HEK293 (cell line): Measurements from ENCODE around the gene UROD.

ENCODE experiments used
- CTCF ChIA-PET: fragments of 350-600 bp; formaldehyde crosslinking; extraction: SDS; loops from one replicate; lab custom pipeline; 2021; ENCODE audit warnings: antibody characterized with exemption; lab: Yijun Ruan, JAX
- POLR2A ChIA-PET: fragments of 300-600 bp; formaldehyde crosslinking; extraction: SDS; loops from one replicate; lab custom pipeline; 2020; ENCODE audit warnings: antibody characterized with exemption, inconsistent platforms; lab: Yijun Ruan, JAX
- H3K27ac ChIP-seq: fragments of 200-500 bp; sonication (Bioruptor generic); 2 replicates; pipeline ENCODE4 v1.5.1; 2014; ENCODE audit warnings: low read depth, low read length, control low read depth, inconsistent platforms; ENCODE audit errors: extremely low read depth
- H3K36me3 ChIP-seq, 2 experiments: fragments of 200-500 bp in 1 of 2; sonication (Bioruptor generic) in 1 of 2; 1 replicate in 1 of 2; 2 replicates in 1 of 2; pipeline ENCODE4 v1.5.1; 2014 to 2017; ENCODE audit warnings: inconsistent platforms in 2 of 2, low read length in 2 of 2; ENCODE audit not compliant: control insufficient read depth in 2 of 2, insufficient read depth in 1 of 2
- H3K4me1 ChIP-seq: fragments of 200-500 bp; sonication (Bioruptor generic); 2 replicates; pipeline ENCODE4 v1.5.1; 2014; ENCODE audit warnings: mild to moderate bottlenecking, low read length, inconsistent platforms; ENCODE audit not compliant: control insufficient read depth, insufficient read depth
- H3K4me3 ChIP-seq: 2 replicates; pipeline ENCODE4 v1.5.1; 2011; ENCODE audit warnings: low read depth, mild to moderate bottlenecking, control low read depth, low read length, moderate library complexity
- H3K9me3 ChIP-seq: fragments of 200-500 bp; sonication (Bioruptor generic); 2 replicates; pipeline ENCODE4 v1.5.1; 2014; ENCODE audit warnings: low read depth, low read length, inconsistent platforms; ENCODE audit not compliant: control insufficient read depth, insufficient read depth
- BCL11A ChIP-seq: fragments of 450-650 bp; formaldehyde crosslinking; IDR thresholded peaks from 2 replicates; pipeline ENCODE4 v1.5.1; 2016; ENCODE audit warnings: low read depth, missing biosample characterization, missing genetic modification characterization
- KLF1 ChIP-seq: fragments of 450-650 bp; formaldehyde crosslinking; IDR thresholded peaks from 2 replicates; pipeline ENCODE4 v1.5.1; 2016; ENCODE audit warnings: missing biosample characterization, missing genetic modification characterization
- KLF7 ChIP-seq: fragments of 450-650 bp; formaldehyde crosslinking; IDR thresholded peaks from 2 replicates; pipeline ENCODE4 v1.5.1; 2016; ENCODE audit warnings: missing biosample characterization, missing genetic modification characterization, borderline replicate concordance
- OSR2 ChIP-seq: fragments of 450-650 bp; formaldehyde crosslinking; IDR thresholded peaks from 2 replicates; pipeline ENCODE4 v1.5.1; 2016; ENCODE audit warnings: missing biosample characterization, missing genetic modification characterization
- PRDM6 ChIP-seq: fragments of 450-650 bp; formaldehyde crosslinking; IDR thresholded peaks from 2 replicates; pipeline ENCODE4 v1.5.1; 2017; ENCODE audit warnings: missing biosample characterization, missing genetic modification characterization
- TSHZ1 ChIP-seq: fragments of 450-650 bp; formaldehyde crosslinking; IDR thresholded peaks from 2 replicates; pipeline ENCODE4 v1.5.1; 2016; ENCODE audit warnings: missing biosample characterization, missing genetic modification characterization, borderline replicate concordance
- WT1 ChIP-seq: fragments of 450-650 bp; formaldehyde crosslinking; IDR thresholded peaks from 2 replicates; pipeline ENCODE4 v1.5.1; 2016; ENCODE audit warnings: missing biosample characterization, missing genetic modification characterization
- ZBTB6 ChIP-seq: fragments of 450-650 bp; formaldehyde crosslinking; IDR thresholded peaks from 2 replicates; pipeline ENCODE4 v1.5.1; 2017; ENCODE audit warnings: missing biosample characterization, missing genetic modification characterization
- ZFHX2 ChIP-seq: fragments of 450-650 bp; formaldehyde crosslinking; conservative IDR thresholded peaks from 2 replicates; pipeline ENCODE4 v1.5.1; 2016; ENCODE audit warnings: missing biosample characterization, missing genetic modification characterization
- ZFP69B ChIP-seq: fragments of 450-650 bp; formaldehyde crosslinking; IDR thresholded peaks from 2 replicates; pipeline ENCODE4 v1.5.1; 2016; ENCODE audit warnings: missing biosample characterization, missing genetic modification characterization
- ZNF114 ChIP-seq: fragments of 450-650 bp; formaldehyde crosslinking; IDR thresholded peaks from 2 replicates; pipeline ENCODE4 v1.5.0; 2017; ENCODE audit warnings: missing biosample characterization, missing genetic modification characterization
- ZNF155 ChIP-seq: fragments of 450-650 bp; formaldehyde crosslinking; IDR thresholded peaks from 2 replicates; pipeline ENCODE4 v1.5.1; 2016; ENCODE audit warnings: missing biosample characterization, missing genetic modification characterization
- ZNF175 ChIP-seq: fragments of 450-650 bp; formaldehyde crosslinking; IDR thresholded peaks from 2 replicates; pipeline ENCODE4 v1.5.1; 2016; ENCODE audit warnings: missing biosample characterization, missing genetic modification characterization
- ZNF302 ChIP-seq: fragments of 450-650 bp; formaldehyde crosslinking; IDR thresholded peaks from 2 replicates; pipeline ENCODE4 v1.5.1; 2016; ENCODE audit warnings: missing biosample characterization, missing genetic modification characterization, low read depth
- ZNF335 ChIP-seq: fragments of 450-650 bp; formaldehyde crosslinking; conservative IDR thresholded peaks from 2 replicates; pipeline ENCODE4 v1.5.1; 2016; ENCODE audit warnings: missing biosample characterization, missing genetic modification characterization
- ZNF416 ChIP-seq: fragments of 450-650 bp; formaldehyde crosslinking; IDR thresholded peaks from 2 replicates; pipeline ENCODE4 v1.5.1; 2016; ENCODE audit warnings: missing biosample characterization, missing genetic modification characterization
- ZNF473 ChIP-seq: fragments of 450-650 bp; formaldehyde crosslinking; IDR thresholded peaks from 2 replicates; pipeline ENCODE4 v1.5.1; 2017; ENCODE audit warnings: missing biosample characterization, missing genetic modification characterization
- ZNF501 ChIP-seq: fragments of 450-650 bp; formaldehyde crosslinking; IDR thresholded peaks from 2 replicates; pipeline ENCODE4 v1.5.1; 2016; ENCODE audit warnings: missing biosample characterization, missing genetic modification characterization
- ZNF658 ChIP-seq: fragments of 450-650 bp; formaldehyde crosslinking; IDR thresholded peaks from 2 replicates; pipeline ENCODE4; 2016; ENCODE audit warnings: missing biosample characterization, missing genetic modification characterization
- ZNF664 ChIP-seq: fragments of 450-650 bp; formaldehyde crosslinking; IDR thresholded peaks from 2 replicates; pipeline ENCODE4 v1.5.1; 2016; ENCODE audit warnings: missing biosample characterization, missing genetic modification characterization
- ZNF692 ChIP-seq: fragments of 450-650 bp; formaldehyde crosslinking; IDR thresholded peaks from 2 replicates; pipeline ENCODE4 v1.5.1; 2016; ENCODE audit warnings: missing biosample characterization, missing genetic modification characterization
- ZNF776 ChIP-seq: fragments of 450-650 bp; formaldehyde crosslinking; IDR thresholded peaks from 2 replicates; pipeline ENCODE4 v1.5.0; 2017; ENCODE audit warnings: missing biosample characterization, missing genetic modification characterization, borderline replicate concordance
- ZNF843 ChIP-seq: fragments of 450-650 bp; formaldehyde crosslinking; IDR thresholded peaks from 2 replicates; pipeline ENCODE4 v1.5.1; 2016; ENCODE audit warnings: missing biosample characterization, missing genetic modification characterization

The UROD gene

GRCh38 chr1:45023663-45024062 is 11.6 kb downstream of the UROD start:
- TF ChIP-seq ZNF335, result no peak
- no peak overlapping the region for H3K4me3 ChIP-seq
- CTCF ChIA-PET, result no interaction called here
- H3K36me3 ChIP-seq, result no peaks in the 10 kb centered on the region
- no peaks in the 10 kb centered on the region for H3K9me3 ChIP-seq
- H3K4me1 ChIP-seq, result no peaks in the 10 kb centered on the region
- no peak overlapping the region for H3K27ac ChIP-seq
- POLR2A ChIA-PET, result no interaction called here

GRCh38 chr1:45026446-45026845 is 14.4 kb downstream of the UROD start:
- CTCF ChIA-PET, result interaction anchor here (0.5 kb wide), 1 partner anchor 277 kb away, joined by 3 read pairs; no protein-coding TSS in a partner anchor
- Histone ChIP-seq H3K4me3 (no peak overlapping the region), H3K4me1 (no peaks in the 10 kb centered on the region), H3K27ac (no peak overlapping the region), H3K9me3 (no peaks in the 10 kb centered on the region), H3K36me3 (no peaks in the 10 kb centered on the region; a peak in 1 of 3 replicates)
- POLR2A ChIA-PET, result no interaction called here
- TF ChIP-seq ZNF473, result no peak
- no peak for TF ChIP-seq ZNF776 (tag by site-specific recombination)
- TF ChIP-seq ZNF175 (tag by site-specific recombination), result no peak
- TF ChIP-seq KLF7 (tag by site-specific recombination), result no peak
- no peak for TF ChIP-seq ZNF658 (tag by site-specific recombination)

GRCh38 chr1:45032837-45033236 is 20.8 kb downstream of the UROD start:
- H3K4me3 ChIP-seq, result no peak overlapping the region
- no peaks in the 10 kb centered on the region for H3K9me3 ChIP-seq
- H3K4me1 ChIP-seq, result peaks cover 2% of the 10 kb centered on the region; the same call in 1 of the 2 replicates
- ChIA-PET POLR2A (no interaction called here), CTCF (interaction anchor here (0.9 to 3.2 kb wide), 2 partner anchors 14 to 17 kb away, joined by 3 to 12 read pairs; no protein-coding TSS in a partner anchor)
- no peak overlapping the region for H3K27ac ChIP-seq
- H3K36me3 ChIP-seq, result peaks cover 0 to 14% of the 10 kb centered on the region in 2 experiments; a peak in 2 of 3 replicates
- TF ChIP-seq KLF1 (tag by site-specific recombination) (0 out of 2 replicates have a peak, but pooled peaks have one; percentile 10), ZNF501 (no peak), OSR2 (tag by site-specific recombination) (peak; percentile 61; the same call in 1 of the 2 replicates), BCL11A (no peak), ZNF302 (no peak), ZNF843 (no peak), WT1 (tag by site-specific recombination) (peak; percentile 80), PRDM6 (tag by site-specific recombination) (peak; percentile 83), ZNF664 (tag by site-specific recombination) (no peak)

GRCh38 chr1:45033356-45033755 is 21.3 kb downstream of the UROD start:
- ChIA-PET POLR2A (no interaction called here), CTCF (interaction anchor here (3.2 kb wide), 1 partner anchor 15 kb away, joined by 12 read pairs; no protein-coding TSS in a partner anchor)
- Histone ChIP-seq H3K4me1 (peaks cover 2% of the 10 kb centered on the region; the same call in 1 of the 2 replicates), H3K9me3 (no peaks in the 10 kb centered on the region), H3K36me3 (peaks cover 0 to 14% of the 10 kb centered on the region in 2 experiments; a peak in 2 of 3 replicates), H3K27ac (no peak overlapping the region), H3K4me3 (no peak overlapping the region)
- TF ChIP-seq ZNF155, result no peak
- TF ChIP-seq ZNF692 (tag by site-specific recombination), result no peak
- TF ChIP-seq ZNF114, result no peak
- TF ChIP-seq ZBTB6 (tag by site-specific recombination), result no peak
- TF ChIP-seq ZFHX2 (tag by site-specific recombination), result no peak
- no peak for TF ChIP-seq TSHZ1 (tag by site-specific recombination)
- no peak for TF ChIP-seq ZFP69B (tag by site-specific recombination)
- no peak for TF ChIP-seq ZNF416
